HepG2 (cell line): ENCODE data around the gene AGT. TPM values are rescaled to one million over a fixed set of nuclear protein-coding genes. Genes with fewer than 3 reads are reported as not detected.

ENCODE experiments used
- ATAC-seq: fragments of 200-7000 bp; cut with Tn5 transposase; 3 replicates; pipeline ENCODE4 v1.9.1; 2020; ENCODE audit warnings: mild to moderate bottlenecking, moderate library complexity
- BruUV-seq: library from RNA; stranded (reverse); fragments of 400-500 nt; replicated peaks from 2 replicates; lab custom pipeline; 2021; lab: Mats Ljungman, UMichigan
- CTCF ChIA-PET: fragments of 300-600 bp; formaldehyde crosslinking; extraction: SDS; loops from one replicate; lab custom pipeline; 2021; ENCODE audit warnings: low total read pairs, inconsistent platforms, low intra/inter-chr PET ratio; lab: Yijun Ruan, JAX
- POLR2A ChIA-PET: fragments of 350-600 bp; sonication (Branson Sonifier 250); formaldehyde crosslinking; loops from one replicate; lab custom pipeline; 2020; ENCODE audit warnings: antibody characterized with exemption, inconsistent platforms; lab: Yijun Ruan, JAX
- DNase-seq: peaks from one replicate; pipeline ENCODE4 v3.0.0-alpha.2; 2015; ENCODE audit warnings: low spot score
- FAIRE-seq: peaks from 3 replicates; lab custom pipeline; 2011; peaks lifted over from hg19 to GRCh38; lab: Jason Lieb, UNC
- H2AFZ ChIP-seq: one replicate; pipeline ENCODE4 v1.6.1; 2011; ENCODE audit warnings: low read length, inconsistent platforms
- H3K27ac ChIP-seq: fragments of 300-600 bp; 3 replicates; pipeline ENCODE4 v1.8.0; 2011; ENCODE audit warnings: mixed run types, mild to moderate bottlenecking, mixed read lengths, low read length, inconsistent platforms; ENCODE audit not compliant: insufficient read depth; ENCODE audit errors: extremely low read length
- H3K27me3 ChIP-seq, 2 experiments: fragments of 200-600 bp in 1 of 2; 2 replicates in 1 of 2; 3 replicates in 1 of 2; pipeline versions ENCODE4 v1.6.0 to v1.8.0; 2011; ENCODE audit warnings: low read length in 2 of 2, mild to moderate bottlenecking in 2 of 2, moderate library complexity in 2 of 2, inconsistent platforms in 1 of 2; ENCODE audit not compliant: insufficient read depth in 2 of 2, control insufficient read depth in 1 of 2
- H3K36me3 ChIP-seq, 2 experiments: fragments of 200-600 bp in 1 of 2; replicated peaks in 1 of 2; 2 replicates in 1 of 2; 3 replicates in 1 of 2; pipeline versions ENCODE4 v1.5.1 to v1.8.0; 2011; ENCODE audit warnings: low read length in 2 of 2, inconsistent platforms in 1 of 2; ENCODE audit not compliant: insufficient read depth in 2 of 2, control insufficient read depth in 1 of 2
- H3K4me1 ChIP-seq: 2 replicates; pipeline ENCODE4 v1.5.1; 2012; ENCODE audit warnings: low read length, inconsistent platforms; ENCODE audit not compliant: insufficient read depth
- H3K4me2 ChIP-seq: 2 replicates; pipeline ENCODE4 v1.6.0; 2011; ENCODE audit warnings: low read depth, low read length, inconsistent platforms
- H3K4me3 ChIP-seq, 3 experiments: fragments of 200-600 bp in 1 of 3; sonication (generic), shearing (Covaris generic) in 1 of 3; replicated peaks in 1 of 3; 2 replicates each; pipeline ENCODE4 v1.5.1; 2011 to 2016; ENCODE audit warnings: low read length in 3 of 3, inconsistent platforms in 2 of 3, low read depth in 2 of 3, mild to moderate bottlenecking in 2 of 3, control low read depth in 1 of 3, mixed read lengths in 1 of 3; ENCODE audit not compliant: insufficient read depth in 1 of 3
- H3K79me2 ChIP-seq: one replicate; pipeline ENCODE4 v1.6.1; 2011; ENCODE audit warnings: low read length, inconsistent platforms; ENCODE audit not compliant: insufficient read depth
- H3K9ac ChIP-seq: 2 replicates; pipeline ENCODE4 v1.6.0; 2011; ENCODE audit warnings: mild to moderate bottlenecking, low read depth, low read length, inconsistent platforms; ENCODE audit not compliant: insufficient read depth
- H3K9me3 ChIP-seq: 2 replicates; pipeline ENCODE4 v1.5.1; 2012; ENCODE audit warnings: mild to moderate bottlenecking, low read length
- H4K20me1 ChIP-seq: 2 replicates; pipeline ENCODE4 v1.6.0; 2011; ENCODE audit warnings: inconsistent platforms, mild to moderate bottlenecking, low read length, moderate library complexity; ENCODE audit not compliant: insufficient read depth
- CEBPZ ChIP-seq: IDR thresholded peaks from 2 replicates; pipeline ENCODE4 v1.6.1; 2012; ENCODE audit warnings: low read length, improper control_type of control experiment
- HNRNPL ChIP-seq: fragments of 200-400 bp; formaldehyde crosslinking; IDR thresholded peaks from 2 replicates; pipeline ENCODE4 v1.6.1; 2017; ENCODE audit warnings: mild to moderate bottlenecking, low read depth, low read length
- whole genome bisulfite sequencing: methylation state at CpG from one replicate; pipeline ENCODE4 v1.1.6; 2017; ENCODE audit warnings: low lambda C conversion rate; 5-methylcytosine and 5-hydroxymethylcytosine counted together
- in situ Hi-C: cut with HindIII; loops from 2 replicates; pipeline ENCODE4 v1.10.0; 2017; ENCODE audit warnings: low pct_unique_long_range_greater_than_20kb; ENCODE audit not compliant: extremely low pct_ligation_motif_present
- intact Hi-C: fragments of 100-400 bp; cut with micrococcal nuclease; formaldehyde crosslinking; loops from one replicate; pipeline ENCODE4 v1.10.0; 2022; ENCODE audit not compliant: unreplicated experiment
- polyA plus RNA-seq, 8 experiments: library from polyadenylated mRNA; depleted of rRNA in 3 of 8; stranded (reverse) in 7 of 8; unstranded in 1 of 8; fragments of >200 nt; fragmentation: Illumina TruSeq in 4 of 8; extraction: Trizol in 4 of 8; gene quantifications; 2 replicates each; pipeline versions ENCODE4 v1.2.1 to v1.2.3, GENCODE V29; 2011 to 2016; ENCODE audit warnings: low read depth in 4 of 8, missing spikeins in 1 of 8, mixed read lengths in 1 of 8; ENCODE audit not compliant: insufficient read depth in 1 of 8
- total RNA-seq, 5 experiments: library from RNA; depleted of rRNA; stranded (reverse); fragments of >200 nt; fragmentation: Illumina TruSeq; extraction: Trizol; gene quantifications; 2 replicates each; pipeline ENCODE4 v1.2.3, GENCODE V29; 2016; ENCODE audit warnings: low read depth in 1 of 5
- TF ChIP-seq, protein P1 (sequence below): sonication (generic); formaldehyde crosslinking; IDR thresholded peaks from 2 replicates; pipeline ENCODE4 v1.5.0; 2020; ENCODE audit warnings: mild to moderate bottlenecking, missing genetic modification reagents, moderate library complexity

The AGT gene
- total and polyA plus RNA-seq, 2 of the 13 experiments (the other 11 are each of a cell fraction or from before 2014, with no cell fraction given) = 892 to 2,071 TPM

DNA sequence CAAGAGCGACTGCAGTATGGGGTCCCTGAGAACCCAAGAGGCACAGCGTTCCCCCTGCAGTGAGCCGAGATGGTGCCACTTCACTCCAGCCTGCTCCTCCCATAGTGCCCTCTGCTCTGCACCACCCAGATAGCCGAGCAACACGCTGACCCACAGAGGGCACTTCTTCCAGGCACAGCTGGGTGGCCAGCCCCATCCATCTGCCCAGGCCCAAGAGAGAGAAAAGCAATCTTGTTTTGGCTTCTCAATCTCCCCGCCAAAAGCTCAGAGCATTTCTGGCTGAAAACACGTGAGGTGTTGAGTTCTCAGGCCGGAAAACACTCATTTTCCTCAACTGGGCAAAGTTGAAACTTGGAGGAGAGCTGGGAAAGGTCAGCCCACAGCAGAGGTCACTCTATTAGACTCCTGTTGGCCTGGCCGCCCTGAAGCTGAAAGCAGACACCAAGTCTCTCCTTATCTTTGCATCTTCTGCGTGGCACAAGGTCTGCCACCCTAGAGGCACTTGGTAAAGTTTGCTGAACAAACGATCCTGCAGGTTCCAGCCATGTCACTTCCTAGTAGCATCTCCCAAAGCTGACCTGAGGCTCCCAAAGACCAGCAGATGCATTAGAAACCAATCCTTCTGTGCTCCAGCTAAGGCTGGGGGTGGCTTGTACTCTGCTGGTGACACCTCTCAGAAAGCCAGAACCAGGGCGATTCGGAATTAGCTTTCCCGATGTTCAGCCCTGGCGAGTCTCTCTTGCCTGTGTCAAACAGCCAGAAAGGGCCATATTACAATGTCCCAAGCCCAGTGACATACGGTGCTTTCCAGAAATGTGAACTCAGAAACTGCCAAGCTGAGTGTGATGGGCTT lies 44.2 kb upstream of the AGT start:
- Histone ChIP-seq H3K9me3 (no peaks in the 10 kb centered on the region), H3K9ac (no peak overlapping the region), H3K36me3 (no peaks in the 10 kb centered on the region), H3K4me2 (no peak overlapping the region; the same call in 1 of the 2 replicates), H2AFZ (no peak overlapping the region), H3K27ac (no peak overlapping the region), H3K4me1 (peaks cover 74% of the 10 kb centered on the region), H3K27me3 (no peaks in the 10 kb centered on the region)
- 67% methylated on average over 11 of the region's 16 CpGs for WGBS
- ChIA-PET POLR2A (interaction anchor here (1.0 to 1.6 kb wide), 2 partner anchors 44 to 47 kb away, joined by 3 read pairs; partner anchors contain the start of gene AGT), CTCF (no interaction called here)
- BruUV-seq = no TSS peak
- DNase-seq = no peak
- ATAC-seq = no peak
- TF ChIP-seq CEBPZ = no peak
- TF ChIP-seq, protein P1, sequence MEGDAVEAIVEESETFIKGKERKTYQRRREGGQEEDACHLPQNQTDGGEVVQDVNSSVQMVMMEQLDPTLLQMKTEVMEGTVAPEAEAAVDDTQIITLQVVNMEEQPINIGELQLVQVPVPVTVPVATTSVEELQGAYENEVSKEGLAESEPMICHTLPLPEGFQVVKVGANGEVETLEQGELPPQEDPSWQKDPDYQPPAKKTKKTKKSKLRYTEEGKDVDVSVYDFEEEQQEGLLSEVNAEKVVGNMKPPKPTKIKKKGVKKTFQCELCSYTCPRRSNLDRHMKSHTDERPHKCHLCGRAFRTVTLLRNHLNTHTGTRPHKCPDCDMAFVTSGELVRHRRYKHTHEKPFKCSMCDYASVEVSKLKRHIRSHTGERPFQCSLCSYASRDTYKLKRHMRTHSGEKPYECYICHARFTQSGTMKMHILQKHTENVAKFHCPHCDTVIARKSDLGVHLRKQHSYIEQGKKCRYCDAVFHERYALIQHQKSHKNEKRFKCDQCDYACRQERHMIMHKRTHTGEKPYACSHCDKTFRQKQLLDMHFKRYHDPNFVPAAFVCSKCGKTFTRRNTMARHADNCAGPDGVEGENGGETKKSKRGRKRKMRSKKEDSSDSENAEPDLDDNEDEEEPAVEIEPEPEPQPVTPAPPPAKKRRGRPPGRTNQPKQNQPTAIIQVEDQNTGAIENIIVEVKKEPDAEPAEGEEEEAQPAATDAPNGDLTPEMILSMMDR (CRISPR knock-in tag) = 0 out of 2 replicates have a peak, but pooled peaks have one; percentile 4
- TF ChIP-seq HNRNPL = 0 out of 2 replicates have a peak, but pooled peaks have one; percentile 22
- TF ChIP-seq, all 625 proteins: peak for 2
- in situ Hi-C loops = no loop called here
- H3K4me3 ChIP-seq = no peak overlapping the region
- intact Hi-C loops = no loop called here
- FAIRE-seq = no peak
- H3K79me2 ChIP-seq = no peaks in the 10 kb centered on the region
- no peaks in the 10 kb centered on the region for H4K20me1 ChIP-seq
